HepG2 (cell line): ENCODE measurements around the gene PCARE. TPM values are rescaled to one million over a fixed set of nuclear protein-coding genes. Genes with fewer than 3 reads are reported as not detected.

Experiments used
- ATAC-seq: fragments of 200-7000 bp; cut with Tn5 transposase; 3 replicates; pipeline ENCODE4 v1.9.1; 2020; ENCODE audit warnings: mild to moderate bottlenecking, moderate library complexity
- BruUV-seq: library from RNA; stranded (reverse); fragments of 400-500 nt; replicated peaks from 2 replicates; lab custom pipeline; 2021; lab: Mats Ljungman, UMichigan
- CTCF ChIA-PET: fragments of 300-600 bp; formaldehyde crosslinking; extraction: SDS; loops from one replicate; lab custom pipeline; 2021; ENCODE audit warnings: low total read pairs, inconsistent platforms, low intra/inter-chr PET ratio; lab: Yijun Ruan, JAX
- POLR2A ChIA-PET: fragments of 350-600 bp; sonication (Branson Sonifier 250); formaldehyde crosslinking; loops from one replicate; lab custom pipeline; 2020; ENCODE audit warnings: antibody characterized with exemption, inconsistent platforms; lab: Yijun Ruan, JAX
- DNase-seq: peaks from one replicate; pipeline ENCODE4 v3.0.0-alpha.2; 2015; ENCODE audit warnings: low spot score
- FAIRE-seq: peaks from 3 replicates; lab custom pipeline; 2011; peaks lifted over from hg19 to GRCh38; lab: Jason Lieb, UNC
- H2AFZ ChIP-seq: one replicate; pipeline ENCODE4 v1.6.1; 2011; ENCODE audit warnings: low read length, inconsistent platforms
- H3K27ac ChIP-seq: fragments of 300-600 bp; 3 replicates; pipeline ENCODE4 v1.8.0; 2011; ENCODE audit warnings: mixed run types, mild to moderate bottlenecking, mixed read lengths, low read length, inconsistent platforms; ENCODE audit not compliant: insufficient read depth; ENCODE audit errors: extremely low read length
- H3K27me3 ChIP-seq, 2 experiments: fragments of 200-600 bp in 1 of 2; 2 replicates in 1 of 2; 3 replicates in 1 of 2; pipeline versions ENCODE4 v1.6.0 to v1.8.0; 2011; ENCODE audit warnings: low read length in 2 of 2, mild to moderate bottlenecking in 2 of 2, moderate library complexity in 2 of 2, inconsistent platforms in 1 of 2; ENCODE audit not compliant: insufficient read depth in 2 of 2, control insufficient read depth in 1 of 2
- H3K36me3 ChIP-seq, 2 experiments: fragments of 200-600 bp in 1 of 2; replicated peaks in 1 of 2; 2 replicates in 1 of 2; 3 replicates in 1 of 2; pipeline versions ENCODE4 v1.5.1 to v1.8.0; 2011; ENCODE audit warnings: low read length in 2 of 2, inconsistent platforms in 1 of 2; ENCODE audit not compliant: insufficient read depth in 2 of 2, control insufficient read depth in 1 of 2
- H3K4me1 ChIP-seq: 2 replicates; pipeline ENCODE4 v1.5.1; 2012; ENCODE audit warnings: low read length, inconsistent platforms; ENCODE audit not compliant: insufficient read depth
- H3K4me2 ChIP-seq: 2 replicates; pipeline ENCODE4 v1.6.0; 2011; ENCODE audit warnings: low read depth, low read length, inconsistent platforms
- H3K4me3 ChIP-seq, 3 experiments: fragments of 200-600 bp in 1 of 3; sonication (generic), shearing (Covaris generic) in 1 of 3; replicated peaks in 1 of 3; 2 replicates each; pipeline ENCODE4 v1.5.1; 2011 to 2016; ENCODE audit warnings: low read length in 3 of 3, inconsistent platforms in 2 of 3, low read depth in 2 of 3, mild to moderate bottlenecking in 2 of 3, control low read depth in 1 of 3, mixed read lengths in 1 of 3; ENCODE audit not compliant: insufficient read depth in 1 of 3
- H3K79me2 ChIP-seq: one replicate; pipeline ENCODE4 v1.6.1; 2011; ENCODE audit warnings: low read length, inconsistent platforms; ENCODE audit not compliant: insufficient read depth
- H3K9ac ChIP-seq: 2 replicates; pipeline ENCODE4 v1.6.0; 2011; ENCODE audit warnings: mild to moderate bottlenecking, low read depth, low read length, inconsistent platforms; ENCODE audit not compliant: insufficient read depth
- H3K9me3 ChIP-seq: 2 replicates; pipeline ENCODE4 v1.5.1; 2012; ENCODE audit warnings: mild to moderate bottlenecking, low read length
- H4K20me1 ChIP-seq: 2 replicates; pipeline ENCODE4 v1.6.0; 2011; ENCODE audit warnings: inconsistent platforms, mild to moderate bottlenecking, low read length, moderate library complexity; ENCODE audit not compliant: insufficient read depth
- E2F5 ChIP-seq: sonication (generic); formaldehyde crosslinking; conservative IDR thresholded peaks from 2 replicates; pipeline ENCODE4 v1.4.0; 2020; ENCODE audit warnings: missing genetic modification reagents
- HOMEZ ChIP-seq: IDR thresholded peaks from 2 replicates; pipeline ENCODE4 v1.6.1; 2016; ENCODE audit warnings: low read depth
- MIER2 ChIP-seq: IDR thresholded peaks from 2 replicates; pipeline ENCODE4 v1.6.1; 2016; ENCODE audit warnings: missing biosample characterization, missing genetic modification reagents
- REST ChIP-seq, 2 experiments: IDR thresholded peaks; 2 replicates each; pipeline ENCODE4 v1.6.1; 2011 to 2012; ENCODE audit warnings: low read length in 2 of 2, borderline replicate concordance in 1 of 2, low read depth in 1 of 2, mild to moderate bottlenecking in 1 of 2, moderate library complexity in 1 of 2
- WGBS: methylation state at CpG from one replicate; pipeline ENCODE4 v1.1.6; 2017; ENCODE audit warnings: low lambda C conversion rate; 5-methylcytosine and 5-hydroxymethylcytosine counted together
- in situ Hi-C: cut with HindIII; loops from 2 replicates; pipeline ENCODE4 v1.10.0; 2017; ENCODE audit warnings: low pct_unique_long_range_greater_than_20kb; ENCODE audit not compliant: extremely low pct_ligation_motif_present
- intact Hi-C: fragments of 100-400 bp; cut with micrococcal nuclease; formaldehyde crosslinking; loops from one replicate; pipeline ENCODE4 v1.10.0; 2022; ENCODE audit not compliant: unreplicated experiment
- polyA plus RNA-seq, 8 experiments: library from polyadenylated mRNA; depleted of rRNA in 3 of 8; stranded (reverse) in 7 of 8; unstranded in 1 of 8; fragments of >200 nt; fragmentation: Illumina TruSeq in 4 of 8; extraction: Trizol in 4 of 8; gene quantifications; 2 replicates each; pipeline versions ENCODE4 v1.2.1 to v1.2.3, GENCODE V29; 2011 to 2016; ENCODE audit warnings: low read depth in 4 of 8, missing spikeins in 1 of 8, mixed read lengths in 1 of 8; ENCODE audit not compliant: insufficient read depth in 1 of 8
- total RNA-seq, 5 experiments: library from RNA; depleted of rRNA; stranded (reverse); fragments of >200 nt; fragmentation: Illumina TruSeq; extraction: Trizol; gene quantifications; 2 replicates each; pipeline ENCODE4 v1.2.3, GENCODE V29; 2016; ENCODE audit warnings: low read depth in 1 of 5

PCARE gene
- total and polyA plus RNA-seq, 2 of the 13 experiments (the other 11 are each of a cell fraction or from before 2014, with no cell fraction given), result not detected

GRCh38 chr2:29104688-29105087 lies 30.4 kb upstream of the PCARE start:
- Histone ChIP-seq H3K4me3 (no peak overlapping the region), H3K9me3 (0 out of 2 replicates have a peak, but pooled peaks cover 5% of the 10 kb centered on the region), H4K20me1 (no peaks in the 10 kb centered on the region), H2AFZ (no peak overlapping the region), H3K4me2 (no peak overlapping the region), H3K27me3 (peaks cover 1 to 18% of the 10 kb centered on the region in 2 experiments; a peak in 2 of 5 replicates), H3K36me3 (no peaks in the 10 kb centered on the region), H3K79me2 (no peaks in the 10 kb centered on the region), H3K9ac (no peak overlapping the region), H3K4me1 (peaks cover 29% of the 10 kb centered on the region), H3K27ac (no peak overlapping the region)
- ChIA-PET POLR2A (no interaction called here), CTCF (no interaction called here)
- ATAC-seq (no peak), DNase-seq (no peak), FAIRE-seq (no peak)
- intact Hi-C loops (loop anchor here (5.0 kb wide), 1 partner anchor 147 kb away; no protein-coding TSS in a partner anchor), in situ Hi-C loops (no loop called here)
- WGBS, result 47% methylated on average over 5 of the region's 5 CpGs
- no TSS peak for BruUV-seq
- TF ChIP-seq MIER2 (0 out of 2 replicates have a peak, but pooled peaks have one; percentile 48), E2F5 (0 out of 2 replicates have a peak, but pooled peaks have one; percentile 22), HOMEZ (CRISPR knock-in tag) (no peak), REST (IDR thresholded peaks at IDR 0.05; ENCODE audit: borderline replicate concordance in 1 of 2, low read depth in 1 of 2, low read length in 2 of 2) (peak; percentile 21 to 84)
